GM18508 (cell line): Measurements from ENCODE around the gene TSKU.
"Not testable (repeated sequence)": the region's sequence is repeated elsewhere in the genome, so short reads cannot be mapped to it uniquely, and the experiment has no call there.

Experiments used
- ATAC-seq: cut with Tn5 transposase; IDR thresholded peaks from one replicate; pipeline ENCODE4 v1.9.1; 2021; ENCODE audit warnings: moderate number of reproducible peaks; ENCODE audit not compliant: insufficient read depth, unreplicated experiment

TSKU gene

DNA sequence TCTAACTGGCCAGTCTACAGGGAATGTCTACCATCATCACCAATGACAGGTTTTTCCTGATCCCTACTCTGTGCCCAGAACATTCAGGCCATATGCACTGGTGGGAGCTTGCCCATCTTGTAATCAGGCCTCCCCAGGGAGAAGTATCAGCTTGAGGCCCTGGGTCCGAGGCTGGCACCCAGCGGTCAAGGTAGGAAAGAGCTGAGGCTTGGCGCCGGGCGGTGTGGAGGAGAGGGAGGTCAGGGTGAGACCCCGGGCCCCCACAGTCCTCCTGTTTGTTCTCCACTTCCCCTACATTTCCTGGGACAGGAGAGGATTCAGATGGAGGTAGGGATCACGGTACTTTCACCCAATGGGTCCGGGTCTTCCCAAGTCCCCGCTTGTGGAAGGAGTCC, 15.5 kb downstream of the TSKU start:
- ATAC-seq, result no peak

DNA sequence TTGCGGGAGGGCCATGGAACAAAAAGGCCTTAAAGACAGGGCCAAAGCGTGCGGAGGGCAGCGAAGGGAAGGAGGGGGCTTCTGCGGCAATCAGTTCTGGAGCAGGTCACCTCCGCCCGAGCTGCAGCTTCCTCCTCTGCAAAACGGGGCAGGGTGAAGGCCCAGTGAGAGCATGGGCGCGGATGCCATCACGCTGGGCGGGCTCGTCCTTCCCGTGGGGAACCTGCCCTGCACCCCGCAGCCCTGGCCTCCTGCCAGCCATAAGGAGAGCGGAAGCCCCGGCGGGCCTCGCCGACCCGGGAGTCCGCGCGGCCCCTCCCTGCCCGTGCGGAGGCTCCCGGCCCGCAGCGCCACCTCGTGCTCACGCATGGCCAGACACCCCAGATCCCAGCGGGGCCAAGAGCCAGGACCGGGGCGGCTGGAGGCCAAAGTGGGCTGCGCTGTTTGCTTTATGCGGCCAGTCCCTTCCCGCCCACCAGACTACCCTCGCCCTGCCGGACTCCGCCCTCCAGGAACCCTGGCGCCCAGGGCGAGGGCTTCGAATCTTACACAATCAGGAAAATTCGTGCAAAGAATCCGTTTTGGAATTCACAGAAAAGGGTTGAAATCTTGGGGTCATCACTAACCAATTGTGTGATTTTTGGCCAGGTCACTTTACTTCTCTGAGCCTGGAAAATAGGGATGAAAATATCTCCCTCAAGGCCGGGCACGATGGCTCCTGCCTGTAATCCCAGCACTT, 16.1 kb downstream of the TSKU start:
- no peak for ATAC-seq

DNA sequence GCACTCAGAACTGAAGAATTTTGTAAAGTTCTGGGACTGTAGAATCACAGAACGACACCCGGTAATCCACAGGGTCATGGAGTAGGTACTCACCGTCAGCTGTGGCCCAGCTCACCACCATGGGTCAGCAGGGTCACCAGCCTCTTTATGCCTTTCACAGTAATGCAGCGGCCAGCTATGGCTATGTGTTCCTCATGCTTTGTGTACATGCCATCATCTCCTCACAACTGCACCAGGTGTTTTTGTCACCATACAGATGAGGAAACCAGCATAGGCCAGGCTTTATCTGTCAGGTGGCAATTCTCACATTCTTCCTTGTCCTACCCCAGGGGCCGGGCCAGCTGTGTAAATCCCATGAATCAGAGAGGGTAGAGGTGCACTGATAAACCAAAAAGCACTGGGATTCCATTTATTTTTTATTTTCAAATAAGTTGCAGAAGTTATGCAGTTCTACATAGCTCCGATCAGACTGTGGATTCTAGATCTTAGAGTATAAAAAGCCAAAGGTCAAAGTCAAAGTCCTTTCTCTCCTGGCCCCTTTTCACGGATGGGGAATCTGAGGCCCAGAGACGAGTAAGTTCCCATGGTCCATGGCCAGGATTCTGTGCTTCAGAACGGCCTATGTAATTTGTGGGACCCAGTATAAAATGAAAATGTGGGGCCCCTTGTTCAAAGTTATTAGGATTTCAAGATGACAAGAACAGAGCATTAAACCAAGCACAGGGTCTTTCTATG, 17.5 kb downstream of the TSKU start:
- ATAC-seq, result no peak

GRCh38 chr11:76801225-76801624, 18.1 kb downstream of the TSKU start:
- no peak for ATAC-seq

- no peak for ATAC-seq
Observed at GRCh38 chr11:76801736-76802135, 18.6 kb downstream of the TSKU start.

GRCh38 chr11:76802151-76802550, 19.0 kb downstream of the TSKU start:
- ATAC-seq, result no peak

- no peak for ATAC-seq
Observed at GRCh38 chr11:76802621-76803020, 19.5 kb downstream of the TSKU start.

DNA sequence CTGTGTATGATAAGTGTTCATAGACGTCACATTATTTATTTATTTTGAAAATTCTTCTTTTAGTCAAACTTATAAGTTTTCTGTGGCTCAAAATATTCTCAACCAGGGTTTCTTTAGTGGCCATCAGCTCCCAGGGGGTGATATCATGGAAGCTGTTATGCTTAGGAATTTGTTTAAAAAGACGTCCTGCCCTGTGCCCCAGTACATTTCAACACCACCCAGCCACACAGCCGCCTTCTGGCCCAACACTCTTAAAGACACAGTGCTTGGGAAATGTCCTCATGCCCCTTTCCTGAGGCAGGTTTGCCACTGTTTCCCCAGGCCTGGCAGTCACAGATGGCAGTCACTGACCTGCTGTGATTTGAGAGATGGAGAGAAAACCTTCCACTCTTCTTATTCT, 19.9 kb downstream of the TSKU start:
- ATAC-seq, result no peak

GRCh38 chr11:76803811-76804600, 20.9 kb downstream of the TSKU start:
- no peak for ATAC-seq

GRCh38 chr11:76805206-76805913, 22.2 kb downstream of the TSKU start:
- no peak for ATAC-seq

DNA sequence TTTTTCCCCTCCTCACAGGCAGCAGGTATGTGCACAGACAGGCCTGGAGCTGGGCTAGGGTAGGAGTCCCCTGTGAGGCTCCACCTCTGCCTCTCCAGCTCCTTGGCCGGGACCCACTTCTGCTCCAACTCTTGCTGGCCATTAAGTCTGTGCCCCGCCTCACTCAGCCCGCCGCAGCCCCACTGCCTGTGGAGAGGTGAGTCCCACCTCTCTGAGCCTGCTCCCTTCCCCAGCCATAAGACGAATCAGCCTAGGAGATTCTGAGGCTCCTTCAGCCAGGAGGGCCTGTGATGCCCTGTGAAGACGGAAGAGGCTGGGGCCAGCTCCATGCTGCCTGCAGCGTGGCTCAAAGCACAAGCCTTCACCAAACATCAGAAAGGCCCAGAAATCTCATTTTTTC, 23.0 kb downstream of the TSKU start:
- no peak for ATAC-seq

GRCh38 chr11:76806608-76807205, 23.6 kb downstream of the TSKU start:
- ATAC-seq, result no peak

DNA sequence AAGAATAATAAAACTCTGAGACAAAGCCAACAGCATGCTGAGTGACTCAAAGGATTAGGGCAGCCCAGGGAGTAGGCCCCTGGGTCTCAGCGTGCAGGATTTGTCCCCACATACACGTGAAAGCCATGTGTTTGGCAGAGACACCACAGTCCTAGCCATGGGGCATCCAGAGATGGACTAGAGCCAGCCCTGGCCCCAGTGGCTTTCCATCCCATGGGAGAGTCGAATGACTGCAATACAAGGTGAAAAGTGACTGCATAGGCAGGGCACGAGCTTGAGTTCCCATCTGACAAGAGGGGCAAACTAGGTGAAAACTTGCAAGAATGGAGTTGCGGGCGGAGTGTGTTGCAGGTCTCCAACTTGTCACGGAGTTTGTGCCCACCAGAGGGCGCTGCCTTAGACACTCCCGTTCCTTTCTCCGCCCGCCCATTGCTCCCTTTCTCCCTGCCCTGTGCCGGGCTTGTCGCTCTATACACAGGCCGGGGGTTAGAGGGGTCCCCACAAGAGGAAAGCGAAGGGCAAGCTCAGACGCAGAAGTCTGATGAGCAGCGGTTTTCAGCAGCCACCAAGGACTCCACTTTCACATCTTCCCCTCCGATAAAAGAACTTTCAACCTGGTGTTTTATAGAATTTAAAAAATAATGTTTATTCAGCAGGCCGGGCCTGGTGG, 24.2 kb downstream of the TSKU start:
- ATAC-seq, result no peak

- ATAC-seq, result no peak
Observed at GRCh38 chr11:76808171-76808570, 25.0 kb downstream of the TSKU start.

GRCh38 chr11:76808996-76809395, 25.8 kb downstream of the TSKU start:
- no peak for ATAC-seq

DNA sequence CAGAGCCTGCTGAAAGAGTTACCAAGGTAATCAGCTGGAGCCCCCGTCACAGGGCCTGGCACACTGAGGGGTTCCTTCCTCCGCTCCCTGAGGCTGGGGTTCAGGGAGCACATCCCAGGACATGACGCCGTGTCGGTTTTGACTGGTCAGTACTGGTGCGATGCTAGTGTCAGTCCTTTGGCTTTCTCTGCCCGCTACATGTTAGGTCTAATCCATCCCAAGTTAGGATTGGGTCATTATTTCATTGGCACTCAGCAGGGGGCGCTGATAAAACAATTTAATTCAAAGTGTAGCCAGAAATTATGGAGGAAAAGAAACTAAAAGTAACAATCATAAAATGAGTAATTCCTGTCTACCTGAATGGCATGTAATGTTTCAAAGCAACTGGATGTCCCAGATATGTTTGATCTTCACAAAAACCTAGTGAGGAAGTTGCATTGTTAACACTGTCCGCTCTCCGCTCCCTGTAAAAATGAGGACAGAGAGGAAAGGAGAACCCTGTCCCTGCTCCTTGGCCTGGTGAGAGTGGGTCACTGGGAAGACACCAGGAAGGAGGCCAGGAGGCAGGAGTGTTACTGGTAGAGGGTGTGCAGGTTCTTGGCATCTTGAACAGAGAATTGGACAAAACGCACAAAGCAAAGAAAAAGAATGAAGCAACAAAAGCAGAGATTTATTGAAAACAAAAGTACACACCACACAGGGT, 27.1 kb downstream of the TSKU start:
- no peak for ATAC-seq

DNA sequence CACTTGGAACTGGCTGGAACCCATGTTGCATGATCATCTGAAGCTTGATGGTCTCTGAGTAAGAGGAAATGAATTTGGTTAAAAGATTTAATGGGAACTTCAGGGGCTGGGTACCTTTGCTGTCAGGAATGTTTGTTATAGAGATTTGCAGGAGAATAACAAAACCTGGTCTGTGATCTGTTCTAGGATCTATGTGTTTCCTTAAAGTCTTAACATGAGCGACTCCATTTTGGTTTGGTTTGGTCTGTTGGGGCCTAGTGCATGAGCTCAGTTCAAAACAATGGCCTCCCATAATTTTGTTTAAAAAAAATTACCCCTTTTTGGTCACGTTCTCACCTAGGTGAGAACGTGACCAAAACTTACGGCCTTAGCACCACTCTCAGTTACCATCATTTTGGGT, 28.1 kb downstream of the TSKU start:
- ATAC-seq, result no peak

- no peak for ATAC-seq
Observed at GRCh38 chr11:76814414-76814813, 31.3 kb downstream of the TSKU start.

GRCh38 chr11:76815678-76816077, 32.5 kb downstream of the TSKU start:
- ATAC-seq, result not testable (repeated sequence)
